Kidney epithelial cell (primary cell): ENCODE measurements around the gene OSBPL2. TPM values are rescaled to one million over a fixed set of nuclear protein-coding genes. Genes with fewer than 3 reads are reported as not detected.

Source experiments
- DNase-seq: peaks from one replicate; pipeline ENCODE4 v3.0.0-alpha.2; 2010; ENCODE audit warnings: low read depth
- H3K27me3 ChIP-seq: 2 replicates; pipeline ENCODE4 v1.6.0; 2011; ENCODE audit warnings: low read length; ENCODE audit not compliant: control insufficient read depth, insufficient read depth
- H3K36me3 ChIP-seq: 2 replicates; pipeline ENCODE4 v1.5.1; 2011; ENCODE audit warnings: low read length; ENCODE audit not compliant: control insufficient read depth, insufficient read depth
- H3K4me3 ChIP-seq: 2 replicates; pipeline ENCODE4 v1.5.1; 2011; ENCODE audit warnings: low read depth, mild to moderate bottlenecking, control low read depth, low read length
- total RNA-seq: library from RNA; depleted of rRNA; stranded (reverse); fragments of >200 nt; gene quantifications from 2 replicates; pipeline ENCODE4 v1.2.3, GENCODE V29; 2015
- TF ChIP-seq, protein P1 (sequence below): IDR thresholded peaks from 2 replicates; pipeline ENCODE4 v1.5.1; 2011; ENCODE audit warnings: mild to moderate bottlenecking, moderate library complexity, low read length, control low read depth, inconsistent platforms; ENCODE audit not compliant: insufficient read depth, poor library complexity, severe bottlenecking

The OSBPL2 gene
- total RNA-seq, 1 donor from 2014 or later = 26.5 TPM

DNA sequence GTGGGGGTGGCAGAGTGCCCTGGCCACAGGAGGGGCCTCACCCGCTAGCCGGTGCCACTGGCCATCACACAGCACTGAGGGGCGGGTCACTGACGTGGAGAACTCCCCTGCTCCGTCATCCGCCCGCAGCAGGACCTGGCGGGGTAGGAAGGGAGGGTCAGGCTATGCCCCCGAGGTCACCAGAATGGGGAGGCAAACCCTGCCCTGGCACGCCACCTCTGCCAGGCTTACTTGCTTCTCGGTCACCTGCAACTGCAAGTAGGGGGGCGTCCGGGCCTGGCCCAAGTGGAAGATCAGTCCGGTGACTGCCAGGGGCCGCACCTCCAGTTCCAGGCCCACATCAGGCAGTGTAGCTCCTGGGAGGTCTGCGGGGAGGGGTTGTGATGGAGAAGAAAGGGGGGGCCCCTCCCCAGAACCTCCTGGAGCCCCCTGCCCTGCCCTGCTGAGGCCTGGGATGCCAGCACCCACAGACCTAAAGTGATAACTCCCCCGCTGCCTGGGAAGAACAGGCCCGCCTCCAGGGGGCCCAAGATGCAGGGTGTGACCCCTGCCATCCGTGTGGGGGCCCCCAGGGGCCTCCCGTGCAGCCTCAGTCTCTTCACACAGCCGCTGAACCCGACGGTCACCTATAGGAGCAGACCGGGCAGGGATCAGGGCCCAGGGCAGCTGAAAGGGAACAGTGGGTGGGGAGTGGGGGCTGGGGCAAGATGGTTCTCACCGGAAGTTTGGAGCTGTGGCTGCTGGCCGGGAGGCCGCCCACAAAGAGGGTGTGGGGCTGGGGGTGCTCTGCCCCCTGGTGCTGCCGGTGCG lies 71.8 kb downstream of the OSBPL2 start:
- Histone ChIP-seq H3K27me3 (no peaks in the 10 kb centered on the region), H3K4me3 (no peak overlapping the region), H3K36me3 (peaks cover 11% of the 10 kb centered on the region)
- TF ChIP-seq, protein P1, sequence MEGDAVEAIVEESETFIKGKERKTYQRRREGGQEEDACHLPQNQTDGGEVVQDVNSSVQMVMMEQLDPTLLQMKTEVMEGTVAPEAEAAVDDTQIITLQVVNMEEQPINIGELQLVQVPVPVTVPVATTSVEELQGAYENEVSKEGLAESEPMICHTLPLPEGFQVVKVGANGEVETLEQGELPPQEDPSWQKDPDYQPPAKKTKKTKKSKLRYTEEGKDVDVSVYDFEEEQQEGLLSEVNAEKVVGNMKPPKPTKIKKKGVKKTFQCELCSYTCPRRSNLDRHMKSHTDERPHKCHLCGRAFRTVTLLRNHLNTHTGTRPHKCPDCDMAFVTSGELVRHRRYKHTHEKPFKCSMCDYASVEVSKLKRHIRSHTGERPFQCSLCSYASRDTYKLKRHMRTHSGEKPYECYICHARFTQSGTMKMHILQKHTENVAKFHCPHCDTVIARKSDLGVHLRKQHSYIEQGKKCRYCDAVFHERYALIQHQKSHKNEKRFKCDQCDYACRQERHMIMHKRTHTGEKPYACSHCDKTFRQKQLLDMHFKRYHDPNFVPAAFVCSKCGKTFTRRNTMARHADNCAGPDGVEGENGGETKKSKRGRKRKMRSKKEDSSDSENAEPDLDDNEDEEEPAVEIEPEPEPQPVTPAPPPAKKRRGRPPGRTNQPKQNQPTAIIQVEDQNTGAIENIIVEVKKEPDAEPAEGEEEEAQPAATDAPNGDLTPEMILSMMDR = peak; percentile 2
- DNase-seq = no peak

GRCh38 chr20:62310757-62311121 lies 72.4 kb downstream of the OSBPL2 start:
- no peak overlapping the region for H3K4me3 ChIP-seq
- no peak for DNase-seq
- TF ChIP-seq, protein P1 = no peak
- no peaks in the 10 kb centered on the region for H3K27me3 ChIP-seq
- H3K36me3 ChIP-seq = peaks cover 9% of the 10 kb centered on the region

GRCh38 chr20:62311150-62311549 lies 72.8 kb downstream of the OSBPL2 start:
- Histone ChIP-seq H3K4me3 (no peak overlapping the region), H3K36me3 (peaks cover 8% of the 10 kb centered on the region), H3K27me3 (no peaks in the 10 kb centered on the region)
- TF ChIP-seq, protein P1 = no peak
- DNase-seq = no peak

GRCh38 chr20:62311832-62312661 lies 73.7 kb downstream of the OSBPL2 start:
- Histone ChIP-seq H3K27me3 (no peaks in the 10 kb centered on the region), H3K4me3 (no peak overlapping the region), H3K36me3 (peaks cover 8% of the 10 kb centered on the region)
- DNase-seq = no peak
- TF ChIP-seq, protein P1 = no peak

GRCh38 chr20:62312662-62312977 lies 74.3 kb downstream of the OSBPL2 start:
- TF ChIP-seq, protein P1 = no peak
- H3K27me3 ChIP-seq = no peaks in the 10 kb centered on the region
- DNase-seq = no peak
- H3K36me3 ChIP-seq = peaks cover 8% of the 10 kb centered on the region
- H3K4me3 ChIP-seq = no peak overlapping the region
